Measurements from ENCODE around the gene LMTK2.

Gene LMTK2

DNA sequence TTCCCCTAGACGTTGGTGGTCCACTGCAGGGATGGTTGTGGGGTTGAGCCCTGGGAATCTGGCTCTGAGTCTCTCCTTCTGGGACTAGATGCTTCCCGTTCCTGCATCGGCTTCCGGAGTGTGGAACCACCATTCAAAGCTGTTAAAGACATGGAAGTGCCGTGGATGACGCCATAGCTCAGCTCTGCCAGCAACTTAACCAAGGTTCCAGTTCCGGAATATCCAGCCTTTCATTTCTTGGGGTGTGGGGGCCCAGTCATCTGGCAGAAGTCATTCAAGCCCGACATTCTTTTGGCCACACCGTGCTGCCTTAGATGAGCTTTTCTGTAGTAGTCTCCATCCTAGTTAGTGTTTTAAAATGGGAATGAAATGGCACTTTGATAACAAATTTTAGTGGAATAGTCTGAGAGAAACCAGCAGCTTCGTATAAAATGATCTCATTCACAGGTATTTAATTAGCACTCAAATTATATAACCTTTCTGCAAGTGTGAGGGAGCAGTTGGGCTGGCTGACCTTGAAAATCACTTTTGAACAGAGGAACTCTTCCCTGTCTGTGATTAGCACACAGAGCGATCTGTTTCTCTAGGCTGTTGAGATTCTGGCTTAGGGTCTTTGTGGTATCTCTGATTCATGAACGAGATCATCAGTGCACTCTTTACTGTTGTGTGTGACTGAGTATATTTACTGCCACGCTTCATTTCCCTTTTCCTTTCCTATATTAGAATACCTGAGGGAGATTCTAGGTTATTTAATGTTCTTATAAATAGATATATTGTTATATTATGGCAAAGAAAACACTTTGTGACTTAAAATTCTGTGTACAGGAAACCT, 19.9 kb downstream of the LMTK2 start:
- Histone ChIP-seq H3K9ac (ENCODE audit: low read depth, low read length) (no peak overlapping the region), H3K36me3 (ENCODE audit: insufficient read depth, low read length) (no peaks in the 10 kb centered on the region), H3K4me1 (ENCODE audit: control insufficient read depth, insufficient read depth, low read length) (peaks cover 7% of the 10 kb centered on the region), H3K4me3 (ENCODE audit: low read length) (no peak overlapping the region), H3K9me3 (replicated peaks; ENCODE audit: low read length) (no peaks in the 10 kb centered on the region), H3K27me3 (ENCODE audit: control insufficient read depth, insufficient read depth, low read length) (no peaks in the 10 kb centered on the region), H3K4me2 (ENCODE audit: low read length) (no peak overlapping the region)

- H3K9me3 ChIP-seq (replicated peaks; ENCODE audit: low read length) = no peaks in the 10 kb centered on the region
- no peaks in the 10 kb centered on the region for H3K27me3 ChIP-seq (ENCODE audit: control insufficient read depth, insufficient read depth, low read length)
Observed at GRCh38 chr7:98128346-98128745, 21.7 kb downstream of the LMTK2 start.

DNA sequence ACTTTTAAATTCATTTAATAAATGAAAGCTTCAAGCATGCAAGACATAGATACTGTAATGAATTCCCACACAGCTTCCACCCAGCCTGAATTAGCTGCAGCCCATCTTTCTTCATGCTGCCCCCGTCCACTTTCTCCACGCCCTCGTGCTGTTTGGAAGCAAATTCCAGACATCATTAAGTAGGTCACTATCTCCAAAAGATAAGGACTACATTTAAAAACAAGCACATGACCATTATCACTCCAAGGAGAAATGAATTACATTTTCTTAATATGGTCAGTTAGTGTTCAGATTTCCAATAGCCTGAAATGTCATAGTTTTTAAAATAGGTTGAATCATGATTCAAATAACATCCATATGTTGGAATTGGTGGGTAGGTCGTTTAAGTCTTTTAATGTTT, 24.3 kb downstream of the LMTK2 start:
- no peaks in the 10 kb centered on the region for H3K27me3 ChIP-seq (ENCODE audit: control insufficient read depth, insufficient read depth, low read length)
- H3K9ac ChIP-seq (ENCODE audit: low read depth, low read length) = no peak overlapping the region
- peaks cover 33% of the 10 kb centered on the region for H3K4me1 ChIP-seq (ENCODE audit: control insufficient read depth, insufficient read depth, low read length)

More at GRCh38 chr7:98128346-98128745, 21.7 kb downstream of the LMTK2 start:
- Histone ChIP-seq H3K4me1 (ENCODE audit: control insufficient read depth, insufficient read depth, low read length) (peaks cover 23% of the 10 kb centered on the region), H3K9ac (ENCODE audit: low read depth, low read length) (no peak overlapping the region), H3K4me2 (ENCODE audit: low read length) (no peak overlapping the region), H3K36me3 (ENCODE audit: insufficient read depth, low read length) (no peaks in the 10 kb centered on the region), H3K4me3 (ENCODE audit: low read length) (no peak overlapping the region)

GRCh38 chr7:98133181-98133580, 26.5 kb downstream of the LMTK2 start:
- H3K27me3 ChIP-seq (ENCODE audit: control insufficient read depth, insufficient read depth, low read length) = no peaks in the 10 kb centered on the region
- no peaks in the 10 kb centered on the region for H3K36me3 ChIP-seq (ENCODE audit: insufficient read depth, low read length)
- H3K4me1 ChIP-seq (ENCODE audit: control insufficient read depth, insufficient read depth, low read length) = peaks cover 33% of the 10 kb centered on the region
- peak overlapping the region; percentile 34 for H3K4me2 ChIP-seq (ENCODE audit: low read length)
- H3K9me3 ChIP-seq (replicated peaks; ENCODE audit: low read length) = no peaks in the 10 kb centered on the region
- no peak overlapping the region for H3K4me3 ChIP-seq (ENCODE audit: low read length)
- no peak overlapping the region for H3K9ac ChIP-seq (ENCODE audit: low read depth, low read length)

More for the DNA sequence above, 24.3 kb downstream of the LMTK2 start:
- H3K4me2 ChIP-seq (ENCODE audit: low read length) = peak overlapping the region; percentile 77
- no peaks in the 10 kb centered on the region for H3K36me3 ChIP-seq (ENCODE audit: insufficient read depth, low read length)
- H3K9me3 ChIP-seq (replicated peaks; ENCODE audit: low read length) = no peaks in the 10 kb centered on the region
- H3K4me3 ChIP-seq (ENCODE audit: low read length) = no peak overlapping the region

GRCh38 chr7:98133621-98134303, 27.1 kb downstream of the LMTK2 start:
- no peaks in the 10 kb centered on the region for H3K36me3 ChIP-seq (ENCODE audit: insufficient read depth, low read length)
- H3K27me3 ChIP-seq (ENCODE audit: control insufficient read depth, insufficient read depth, low read length) = no peaks in the 10 kb centered on the region
- H3K4me1 ChIP-seq (ENCODE audit: control insufficient read depth, insufficient read depth, low read length) = peaks cover 33% of the 10 kb centered on the region
- H3K4me2 ChIP-seq (ENCODE audit: low read length) = peak overlapping the region; percentile 11
- no peak overlapping the region for H3K9ac ChIP-seq (ENCODE audit: low read depth, low read length)
- H3K4me3 ChIP-seq (ENCODE audit: low read length) = no peak overlapping the region
- no peaks in the 10 kb centered on the region for H3K9me3 ChIP-seq (replicated peaks; ENCODE audit: low read length)

DNA sequence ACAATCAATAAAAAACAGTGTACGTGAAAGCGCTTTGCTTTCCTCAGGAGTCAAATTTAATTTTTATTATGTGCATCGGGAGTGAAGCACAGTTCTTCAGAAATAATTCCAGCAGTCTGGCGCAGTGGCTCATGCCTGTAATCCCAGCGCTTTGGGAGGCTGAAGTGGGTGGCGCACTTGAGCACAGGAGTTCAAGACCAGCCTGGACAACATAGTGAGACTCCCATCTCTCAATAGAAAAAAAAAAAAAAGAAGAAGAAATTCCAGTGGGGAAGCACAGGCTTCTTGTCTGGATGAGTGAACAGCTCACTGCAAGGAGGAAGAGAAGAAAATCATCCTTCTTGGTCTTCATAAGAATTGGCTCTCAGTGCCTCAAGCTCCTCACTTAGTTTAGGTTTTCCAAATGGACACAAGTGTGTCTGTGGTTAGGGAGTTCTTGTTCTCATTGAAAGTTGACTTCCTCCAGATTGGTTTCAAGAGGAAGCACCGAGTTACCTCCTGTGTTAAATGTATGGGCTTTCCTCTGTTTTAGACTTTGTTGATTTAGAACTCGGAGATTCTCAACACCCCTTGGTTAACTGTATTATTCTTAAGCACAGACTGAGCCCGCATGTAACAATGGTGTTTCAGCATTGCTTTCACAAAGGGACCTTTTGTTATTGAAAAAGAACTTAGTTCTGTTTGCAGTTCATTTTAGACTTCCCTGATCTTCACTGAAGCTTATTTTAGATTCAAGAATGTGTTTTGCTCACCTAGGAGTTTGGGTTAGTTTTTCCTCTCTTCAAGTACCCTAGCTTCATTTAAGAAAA, 28.0 kb downstream of the LMTK2 start:
- Histone ChIP-seq H3K27me3 (ENCODE audit: control insufficient read depth, insufficient read depth, low read length) (no peaks in the 10 kb centered on the region), H3K9me3 (replicated peaks; ENCODE audit: low read length) (no peaks in the 10 kb centered on the region), H3K4me1 (ENCODE audit: control insufficient read depth, insufficient read depth, low read length) (peaks cover 33% of the 10 kb centered on the region), H3K4me3 (ENCODE audit: low read length) (no peak overlapping the region), H3K36me3 (ENCODE audit: insufficient read depth, low read length) (peaks cover 3% of the 10 kb centered on the region), H3K4me2 (ENCODE audit: low read length) (no peak overlapping the region), H3K9ac (ENCODE audit: low read depth, low read length) (no peak overlapping the region)

DNA sequence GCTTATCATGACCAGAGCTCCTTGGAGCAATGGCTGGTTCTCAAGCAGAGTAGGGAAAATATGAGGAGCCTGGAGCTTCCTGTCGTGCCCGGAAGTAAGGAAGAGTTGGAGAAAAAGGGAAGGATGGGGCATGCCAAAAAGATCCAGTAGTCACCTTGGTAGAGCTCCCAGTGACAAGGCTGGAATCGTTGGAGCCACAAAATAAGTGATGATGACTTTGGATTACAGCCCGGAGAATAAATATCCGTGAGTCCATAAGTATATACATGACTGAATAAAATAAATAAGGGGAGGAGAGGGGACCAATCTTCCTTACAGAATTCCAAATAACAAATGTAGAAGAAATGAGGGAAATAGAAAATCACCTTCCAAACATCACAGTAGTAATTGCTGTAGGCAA, 29.3 kb downstream of the LMTK2 start:
- Histone ChIP-seq H3K36me3 (ENCODE audit: insufficient read depth, low read length) (peaks cover 4% of the 10 kb centered on the region), H3K9me3 (replicated peaks; ENCODE audit: low read length) (no peaks in the 10 kb centered on the region), H3K4me1 (ENCODE audit: control insufficient read depth, insufficient read depth, low read length) (peaks cover 31% of the 10 kb centered on the region), H3K4me3 (ENCODE audit: low read length) (no peak overlapping the region), H3K4me2 (ENCODE audit: low read length) (no peak overlapping the region), H3K27me3 (ENCODE audit: control insufficient read depth, insufficient read depth, low read length) (no peaks in the 10 kb centered on the region), H3K9ac (ENCODE audit: low read depth, low read length) (no peak overlapping the region)

DNA sequence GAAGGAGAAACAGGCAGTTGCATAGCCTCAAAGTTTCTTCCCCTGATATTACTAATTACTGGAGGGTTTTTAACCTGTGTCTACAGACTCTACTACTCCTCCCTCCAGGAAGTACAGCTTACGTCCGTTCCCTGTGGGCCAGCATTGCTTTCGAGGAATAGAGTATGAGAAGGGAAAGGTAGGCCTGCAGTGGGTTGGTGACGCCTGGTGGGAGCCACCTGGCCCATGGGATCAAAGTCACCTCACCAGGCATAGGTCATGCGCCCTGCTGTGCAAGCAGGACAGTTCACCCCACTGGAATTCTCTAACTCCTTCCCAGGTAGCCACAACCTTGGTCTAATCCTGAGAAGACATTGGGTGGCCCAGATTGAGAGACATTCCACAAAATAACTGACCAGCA, 29.8 kb downstream of the LMTK2 start:
- Histone ChIP-seq H3K4me3 (ENCODE audit: low read length) (no peak overlapping the region), H3K27me3 (ENCODE audit: control insufficient read depth, insufficient read depth, low read length) (no peaks in the 10 kb centered on the region), H3K4me1 (ENCODE audit: control insufficient read depth, insufficient read depth, low read length) (peaks cover 27% of the 10 kb centered on the region)

DNA sequence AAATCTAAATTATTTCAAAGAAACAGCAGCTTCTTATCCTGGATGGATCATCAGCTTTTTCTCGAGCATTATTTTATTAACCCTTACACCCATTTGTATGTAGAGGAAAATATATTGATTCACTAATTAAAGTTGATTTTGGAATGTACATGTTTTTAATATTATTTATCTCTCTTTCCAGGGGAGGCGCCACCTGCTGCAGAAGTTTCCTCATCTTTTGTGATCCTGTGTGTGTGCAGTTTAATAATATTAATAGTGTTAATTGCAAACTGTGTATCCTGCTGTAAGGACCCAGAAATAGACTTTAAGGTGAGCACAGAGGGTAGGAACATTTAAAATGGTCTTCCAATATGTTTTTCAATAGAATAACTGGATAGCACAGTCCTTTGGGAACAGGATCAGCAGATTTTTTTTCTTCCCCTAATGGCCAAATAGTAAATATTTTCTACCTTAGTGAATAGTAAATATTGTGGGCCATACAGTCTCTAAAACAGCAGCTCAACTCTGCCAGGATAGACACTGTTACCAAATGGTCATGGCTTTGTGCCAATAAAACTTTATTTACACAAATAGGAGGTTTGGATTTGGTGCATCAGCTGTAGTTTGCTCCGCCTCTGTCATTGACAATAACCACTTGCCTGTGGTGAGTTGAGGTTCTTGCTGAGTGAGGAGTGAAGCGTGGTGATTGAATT, 30.6 kb downstream of the LMTK2 start:
- Histone ChIP-seq H3K4me1 (ENCODE audit: control insufficient read depth, insufficient read depth, low read length) (peaks cover 20% of the 10 kb centered on the region), H3K27me3 (ENCODE audit: control insufficient read depth, insufficient read depth, low read length) (no peaks in the 10 kb centered on the region)

More for the DNA sequence above, 29.8 kb downstream of the LMTK2 start:
- Histone ChIP-seq H3K4me2 (ENCODE audit: low read length) (no peak overlapping the region), H3K9me3 (replicated peaks; ENCODE audit: low read length) (no peaks in the 10 kb centered on the region), H3K36me3 (ENCODE audit: insufficient read depth, low read length) (peaks cover 4% of the 10 kb centered on the region), H3K9ac (ENCODE audit: low read depth, low read length) (no peak overlapping the region)

GRCh38 chr7:98137826-98138151, 31.1 kb downstream of the LMTK2 start:
- no peak overlapping the region for H3K9ac ChIP-seq (ENCODE audit: low read depth, low read length)
- H3K27me3 ChIP-seq (ENCODE audit: control insufficient read depth, insufficient read depth, low read length) = no peaks in the 10 kb centered on the region

More for the DNA sequence above, 30.6 kb downstream of the LMTK2 start:
- H3K4me3 ChIP-seq (ENCODE audit: low read length) = no peak overlapping the region
- H3K36me3 ChIP-seq (ENCODE audit: insufficient read depth, low read length) = peaks cover 4% of the 10 kb centered on the region
- H3K4me2 ChIP-seq (ENCODE audit: low read length) = no peak overlapping the region
- no peak overlapping the region for H3K9ac ChIP-seq (ENCODE audit: low read depth, low read length)
- no peaks in the 10 kb centered on the region for H3K9me3 ChIP-seq (replicated peaks; ENCODE audit: low read length)

DNA sequence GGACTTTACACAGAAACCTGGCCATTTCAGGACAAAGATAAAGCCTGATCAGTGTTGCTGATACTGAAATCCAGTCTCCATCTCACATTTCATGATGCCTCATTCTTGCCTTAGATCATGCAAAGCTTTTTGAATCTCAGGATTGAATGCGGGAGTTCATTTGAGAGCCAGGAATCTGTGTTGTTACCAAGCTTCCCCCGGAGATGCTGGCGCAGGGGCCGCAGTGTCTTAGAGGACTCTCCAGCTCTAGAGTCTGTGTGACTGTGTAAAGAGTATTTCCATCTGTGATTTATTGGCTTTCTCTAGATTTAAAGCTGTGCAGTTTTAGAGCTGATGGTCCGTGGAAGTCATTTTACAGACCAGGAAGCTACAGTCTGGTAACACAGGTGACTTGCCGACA, 32.0 kb downstream of the LMTK2 start:
- Histone ChIP-seq H3K4me3 (ENCODE audit: low read length) (no peak overlapping the region), H3K4me1 (ENCODE audit: control insufficient read depth, insufficient read depth, low read length) (peaks cover 7% of the 10 kb centered on the region), H3K27me3 (ENCODE audit: control insufficient read depth, insufficient read depth, low read length) (no peaks in the 10 kb centered on the region)

More at GRCh38 chr7:98137826-98138151, 31.1 kb downstream of the LMTK2 start:
- Histone ChIP-seq H3K36me3 (ENCODE audit: insufficient read depth, low read length) (peaks cover 4% of the 10 kb centered on the region), H3K4me1 (ENCODE audit: control insufficient read depth, insufficient read depth, low read length) (peaks cover 15% of the 10 kb centered on the region), H3K4me2 (ENCODE audit: low read length) (no peak overlapping the region), H3K4me3 (ENCODE audit: low read length) (no peak overlapping the region), H3K9me3 (replicated peaks; ENCODE audit: low read length) (no peaks in the 10 kb centered on the region)

More for the DNA sequence above, 32.0 kb downstream of the LMTK2 start:
- peaks cover 4% of the 10 kb centered on the region for H3K36me3 ChIP-seq (ENCODE audit: insufficient read depth, low read length)
- H3K4me2 ChIP-seq (ENCODE audit: low read length) = no peak overlapping the region
- no peak overlapping the region for H3K9ac ChIP-seq (ENCODE audit: low read depth, low read length)
- no peaks in the 10 kb centered on the region for H3K9me3 ChIP-seq (replicated peaks; ENCODE audit: low read length)

Data from skeletal muscle satellite cell (primary cell).